GM19468 (cell line): Measurements from ENCODE around the gene MST1R.
"Not testable (repeated sequence)": the region's sequence is repeated elsewhere in the genome, so short reads cannot be mapped to it uniquely, and the experiment has no call there.

ENCODE experiments used
- ATAC-seq: cut with Tn5 transposase; IDR thresholded peaks from one replicate; pipeline ENCODE4 v1.9.1; 2021; ENCODE audit warnings: mild to moderate bottlenecking, moderate library complexity, moderate number of reproducible peaks; ENCODE audit not compliant: unreplicated experiment; ENCODE audit errors: extremely low read depth

Gene MST1R

DNA sequence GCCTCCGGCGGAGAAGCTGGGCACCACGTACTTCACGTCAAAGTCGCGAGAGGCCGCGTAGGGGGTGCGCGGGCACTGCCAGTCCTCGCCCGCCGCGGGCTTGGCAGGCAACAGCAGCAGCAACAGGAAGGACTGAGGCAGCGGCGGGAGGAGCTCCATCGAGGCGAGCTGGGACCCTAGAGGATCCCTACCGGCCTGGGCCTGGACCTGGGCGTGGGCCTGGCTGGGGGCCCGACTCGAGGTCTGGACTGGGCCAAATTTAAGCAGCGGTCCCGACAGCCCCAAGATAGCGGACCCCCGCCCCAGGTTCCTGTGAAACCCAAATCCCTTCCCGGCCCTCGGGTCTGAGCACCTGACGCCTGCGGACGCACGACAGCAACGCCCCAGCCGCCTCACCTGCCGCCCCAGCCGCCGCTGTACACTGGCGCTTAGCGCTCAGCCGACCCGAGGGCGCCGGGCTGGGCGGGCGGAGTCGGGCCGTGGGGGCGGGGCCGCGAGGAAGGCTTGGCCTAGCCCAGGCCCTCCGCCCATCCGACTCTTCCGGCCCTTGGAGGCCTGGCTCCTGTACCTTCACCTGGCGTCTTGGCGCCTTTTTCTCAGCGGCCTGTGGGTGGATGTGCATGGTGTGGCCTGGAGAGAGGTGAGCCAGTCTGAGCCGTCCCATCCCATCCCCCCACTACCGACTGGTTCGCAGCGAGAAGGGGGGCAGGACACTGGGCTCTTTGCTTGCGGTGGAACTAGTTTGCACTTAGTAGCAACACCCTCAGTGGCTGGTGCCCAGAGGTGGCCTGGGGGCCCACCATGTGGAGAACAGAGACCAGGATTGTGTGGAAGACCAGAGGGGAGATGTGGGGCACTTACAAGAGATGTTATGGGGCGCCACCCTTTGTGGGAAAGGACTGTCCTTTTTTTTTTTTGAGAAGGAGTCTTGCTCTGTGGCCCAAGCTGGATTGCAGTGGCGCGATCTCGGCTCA is at the start of gene MST1R:
Gene MST1R (minus strand): TSS at position 423 of the 974 bp plus-strand sequence. CDS start 264 bp downstream, at position 159.
- peak; percentile 67 for ATAC-seq

DNA sequence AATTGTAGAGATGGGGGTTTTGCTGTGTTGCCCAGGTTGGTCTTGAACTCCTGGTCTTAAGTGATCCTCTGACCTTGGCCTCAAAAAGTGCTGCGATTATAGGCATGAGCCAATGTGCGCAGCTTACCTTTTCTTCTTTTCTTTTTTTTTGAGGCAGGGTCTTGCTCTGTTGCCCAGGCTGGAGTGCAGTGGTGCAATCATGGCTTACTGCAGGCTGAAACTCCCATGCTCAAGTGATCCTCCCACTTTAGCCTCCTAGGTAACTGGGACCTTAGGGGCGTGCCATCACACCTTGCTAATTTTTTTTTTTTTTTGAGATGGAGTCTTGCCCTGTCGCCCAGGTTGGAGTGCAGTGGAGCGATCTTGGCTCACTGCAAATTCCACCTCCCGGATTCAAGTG is 49.3 kb upstream of the MST1R start:
- ATAC-seq = no peak

DNA sequence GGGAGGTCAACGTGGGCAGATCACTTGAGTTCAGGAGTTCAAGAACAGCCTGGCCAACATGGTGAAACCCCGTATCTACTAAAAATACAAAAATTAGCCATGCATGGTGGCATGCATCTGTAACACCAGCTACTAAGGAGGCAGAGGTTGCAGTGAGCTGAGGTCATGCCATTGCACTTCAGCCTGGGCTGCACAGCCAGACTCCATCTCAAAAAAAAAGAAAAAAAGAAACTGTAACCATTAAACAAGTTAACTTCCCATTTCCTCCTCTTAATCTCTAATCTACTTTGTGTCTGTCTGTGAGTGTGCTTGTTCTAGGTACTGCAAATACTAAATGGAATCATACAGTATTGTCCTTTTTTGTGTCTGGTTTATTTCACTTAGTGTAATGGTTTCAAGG is 39.0 kb upstream of the MST1R start:
- no peak for ATAC-seq

DNA sequence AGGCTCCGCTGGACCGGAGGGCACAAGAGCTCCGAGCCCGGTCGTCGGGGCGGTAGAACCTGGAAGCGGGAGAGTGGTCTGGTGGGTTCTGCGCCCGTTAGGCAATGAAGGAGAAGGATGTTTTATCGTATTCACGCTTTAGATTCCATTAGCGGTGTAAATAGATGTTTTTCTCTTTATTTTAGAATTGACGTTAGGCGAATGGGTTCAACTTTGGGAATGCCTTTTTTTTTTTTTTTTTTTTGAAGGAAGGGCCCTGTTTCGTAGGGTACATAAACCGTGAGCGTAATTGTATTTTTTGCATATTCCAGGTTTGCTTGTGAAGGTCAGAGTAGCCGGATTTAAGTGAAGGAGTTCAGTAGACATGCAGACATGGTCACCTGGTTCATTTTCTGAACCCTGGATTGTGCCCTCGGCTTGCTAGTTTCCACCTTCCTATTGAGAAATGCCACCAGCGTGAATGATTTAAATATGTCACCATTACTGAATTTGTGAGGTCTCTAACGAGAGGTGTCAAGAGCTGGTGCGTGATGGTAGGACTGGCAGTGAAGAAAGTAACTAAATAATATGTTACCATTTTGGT is 37.1 kb upstream of the MST1R start:
- no peak for ATAC-seq

DNA sequence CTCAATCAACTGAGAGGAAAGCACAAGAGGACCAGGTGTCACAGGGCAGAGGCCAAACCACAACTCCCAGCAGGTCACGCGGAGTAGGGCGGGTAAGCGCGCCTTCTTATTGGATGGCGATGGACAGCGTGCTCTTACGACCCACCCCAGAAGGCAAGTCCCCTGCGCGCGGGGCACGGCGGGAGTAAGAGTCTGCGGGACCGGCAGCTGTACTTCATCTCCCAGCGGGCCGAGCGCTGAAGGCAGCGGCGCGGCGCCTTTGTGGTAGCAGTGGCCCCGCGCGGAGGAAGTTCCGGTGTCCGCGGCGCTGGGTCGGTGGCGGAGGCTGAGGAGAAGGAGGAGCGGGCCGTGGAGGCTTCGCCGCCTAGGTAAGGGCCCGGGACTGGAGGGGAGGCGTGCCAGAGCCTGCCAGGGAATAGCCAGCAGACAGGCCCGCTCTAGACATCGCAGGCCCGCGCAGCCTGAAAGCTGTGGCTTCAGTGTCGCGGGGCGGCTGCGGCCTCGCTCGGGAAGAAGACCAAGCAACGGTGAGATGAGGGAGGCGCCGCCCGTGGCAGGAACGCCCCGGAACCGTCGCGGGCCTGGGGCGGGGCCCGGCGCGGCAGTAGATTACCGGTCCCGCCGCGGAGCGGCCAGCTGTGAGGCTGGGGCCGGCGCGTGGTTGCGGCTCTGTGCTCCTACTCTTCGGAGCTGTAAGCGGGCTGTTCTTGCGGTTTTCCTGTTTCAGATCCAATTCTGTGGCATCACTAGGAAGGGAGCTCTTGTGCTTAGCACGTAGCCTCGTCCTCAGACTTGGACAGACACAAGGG is 36.4 kb upstream of the MST1R start, which contains the start of gene RBM6:
Gene RBM6 (plus strand): TSS at position 293 of the 809 bp plus-strand sequence. CDS start 22,492 bp downstream, outside the sequence.
- peak; percentile 76 for ATAC-seq

DNA sequence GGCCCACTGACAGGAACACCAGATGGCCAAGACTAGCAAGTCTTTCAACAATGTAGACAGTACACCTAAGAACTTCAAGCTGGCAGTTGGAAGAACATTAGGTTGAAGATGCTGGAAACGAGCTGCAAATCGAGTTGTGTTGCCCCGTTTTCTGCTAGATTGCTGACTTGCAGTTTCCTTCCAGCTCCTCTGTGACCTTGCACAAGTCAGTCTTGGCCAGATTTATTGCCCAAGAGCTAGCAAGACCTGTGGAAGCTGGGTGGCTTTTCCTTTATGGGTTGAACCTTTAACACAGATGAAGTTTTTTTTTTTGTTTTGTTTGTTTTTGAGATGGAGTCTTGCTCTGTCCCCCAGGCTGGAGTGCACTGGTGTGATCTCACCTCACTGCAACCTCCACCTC is 33.4 kb upstream of the MST1R start:
- ATAC-seq = no peak

DNA sequence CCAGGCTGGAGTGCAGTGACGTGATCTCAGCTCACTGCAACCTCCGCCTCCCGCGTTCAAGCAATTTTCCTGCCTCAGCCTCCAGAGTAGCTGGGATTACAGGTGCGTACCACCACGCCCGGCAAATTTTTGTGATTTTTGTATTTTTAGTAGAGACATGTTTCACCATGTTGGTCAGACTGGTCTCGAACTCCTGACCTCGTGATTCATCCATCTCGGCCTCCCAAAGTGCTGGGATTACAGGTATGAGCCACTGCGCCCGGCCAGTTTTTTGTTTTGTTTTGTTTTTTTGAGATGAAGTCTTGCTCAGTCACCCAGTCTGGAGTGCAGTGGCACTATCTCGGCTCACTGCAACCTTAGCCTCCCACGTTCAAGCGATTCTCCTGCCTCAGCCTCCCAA is 28.6 kb upstream of the MST1R start:
- ATAC-seq = not testable (repeated sequence)

DNA sequence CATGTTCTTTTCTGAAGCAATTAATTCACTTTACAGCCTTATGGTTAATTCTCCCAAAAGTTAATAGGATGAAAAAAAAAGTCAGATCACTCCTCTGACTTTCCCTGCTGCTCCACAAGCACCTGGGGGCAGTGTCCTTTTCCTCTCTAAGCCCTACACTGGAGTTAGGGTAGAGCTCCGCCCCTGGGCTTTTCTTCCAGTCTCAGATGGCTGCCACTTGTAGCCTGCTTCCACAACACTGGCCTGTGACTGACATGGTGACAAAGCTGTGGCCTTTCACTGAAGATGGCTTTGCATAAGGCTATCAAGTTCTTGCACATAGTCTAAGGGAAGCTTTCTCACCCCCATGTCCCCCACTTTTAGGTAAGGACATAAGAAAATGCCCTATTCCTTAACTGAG is 27.2 kb upstream of the MST1R start:
- no peak for ATAC-seq

DNA sequence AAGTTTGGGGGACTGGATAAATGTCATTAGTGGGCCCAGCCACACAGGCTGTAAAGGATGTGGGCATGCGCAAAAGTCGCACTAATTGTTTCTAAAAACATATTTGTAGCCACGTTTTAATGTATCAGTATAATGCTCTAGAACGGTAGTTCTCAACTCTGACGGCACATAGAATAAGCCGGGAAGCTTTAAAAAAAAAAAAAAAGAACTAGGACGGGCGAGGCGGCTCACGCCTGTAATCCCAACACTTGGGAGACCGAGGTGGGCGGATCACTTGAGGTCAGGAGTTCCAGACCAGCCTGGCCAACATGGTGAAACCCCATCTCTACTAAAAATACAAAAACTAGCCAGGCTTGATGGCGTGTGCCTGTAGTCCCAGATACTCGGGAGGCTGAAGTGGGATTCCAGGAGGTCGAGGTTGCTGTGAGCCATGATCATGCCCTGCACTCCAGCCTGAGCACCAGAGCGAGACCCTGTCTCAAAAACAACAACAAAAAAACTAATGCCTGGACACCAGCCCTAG is 26.6 kb upstream of the MST1R start:
- ATAC-seq = no peak

DNA sequence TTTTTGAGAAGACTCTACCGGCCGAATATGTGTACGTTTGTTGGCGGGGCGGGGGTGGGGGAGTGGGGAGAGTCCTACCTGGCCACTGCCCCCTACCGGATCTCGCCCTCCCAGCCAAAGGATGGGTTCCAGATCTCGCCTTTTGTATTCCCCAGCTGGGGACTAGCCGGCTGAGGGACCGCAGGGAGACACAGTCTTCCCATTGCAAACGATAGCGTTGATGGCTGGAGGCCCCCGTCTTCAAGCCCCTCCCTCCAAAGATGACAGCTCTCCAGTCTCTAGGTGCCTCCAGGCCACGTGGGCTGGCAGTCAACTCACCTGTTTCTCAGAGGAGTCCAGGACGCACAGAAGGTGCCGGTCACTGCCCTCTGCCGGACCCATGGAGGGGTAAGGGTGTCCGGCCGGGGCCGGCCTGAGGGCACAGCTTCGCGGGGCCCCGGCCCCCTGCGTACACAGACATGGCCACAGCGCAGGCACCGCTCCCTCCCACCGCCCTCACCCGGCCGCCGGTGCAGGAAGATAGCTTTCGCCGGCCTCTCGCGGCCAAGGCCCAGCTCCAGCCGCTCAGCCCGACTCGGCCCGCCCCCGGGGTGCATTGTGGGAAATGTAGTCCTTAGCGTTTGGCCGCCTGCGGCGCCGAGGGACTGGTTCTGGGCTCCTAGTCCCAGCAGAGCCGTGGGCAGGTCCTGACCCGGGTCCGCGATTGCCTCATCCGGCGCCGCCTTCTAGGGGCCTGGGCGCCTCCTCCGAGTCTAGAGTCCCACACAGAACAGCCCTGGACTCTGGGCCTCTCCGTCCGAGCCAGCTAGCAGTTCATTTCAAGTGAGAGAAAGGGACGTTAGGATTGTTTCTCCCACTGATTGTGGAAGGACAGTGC is 25.9 kb upstream of the MST1R start, which contains the start of gene MON1A:
Gene MON1A (minus strand): TSS at position 521 of the 877 bp plus-strand sequence. CDS start 16,465 bp downstream, outside the sequence.
- ATAC-seq = peak; percentile 84

DNA sequence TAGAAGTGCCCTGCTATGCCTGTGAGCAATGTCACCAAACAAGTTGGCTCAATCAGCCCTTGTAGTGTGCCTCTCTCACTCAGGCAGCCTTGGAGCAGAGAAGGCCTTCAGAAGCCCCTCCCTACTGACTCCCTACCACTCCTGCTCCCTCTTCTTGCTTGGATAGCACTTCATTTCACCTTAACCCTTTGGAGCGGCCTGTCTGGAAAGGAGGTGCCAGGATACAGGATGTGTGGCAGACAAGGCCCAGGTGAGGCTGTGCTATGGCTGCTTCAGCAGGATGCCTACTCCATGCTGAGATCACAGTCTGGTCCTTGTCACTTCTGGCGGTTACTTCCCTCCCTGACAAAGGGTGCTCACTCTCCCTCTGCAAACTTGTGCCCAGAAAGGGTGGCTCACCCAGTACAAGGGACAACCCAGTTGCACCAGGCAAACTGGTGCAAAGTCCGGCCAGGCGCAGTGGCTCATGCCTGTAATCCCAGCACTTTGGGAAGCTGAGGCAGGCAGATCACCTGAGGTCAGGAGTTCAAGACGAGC is 24.9 kb upstream of the MST1R start:
- ATAC-seq = no peak

DNA sequence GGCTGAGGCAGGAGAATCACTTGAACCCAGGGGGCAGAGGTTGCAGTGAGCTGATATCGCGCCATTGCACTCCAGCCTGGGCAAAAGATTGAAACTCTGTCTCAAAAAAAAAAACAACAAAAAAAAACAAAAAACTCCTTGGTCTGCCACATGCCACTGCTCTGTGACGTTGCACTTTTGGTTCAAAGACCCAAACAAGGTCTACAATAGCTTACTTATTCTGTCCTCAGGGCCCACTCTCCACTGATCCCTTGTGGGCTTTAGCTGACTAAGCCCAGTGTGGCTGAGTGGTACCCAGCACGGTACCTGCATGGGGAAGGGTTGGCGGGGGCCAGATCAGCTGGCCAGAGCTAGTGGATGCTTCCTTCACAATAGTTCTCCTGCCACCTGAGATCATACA is 24.1 kb upstream of the MST1R start:
- no peak for ATAC-seq

DNA sequence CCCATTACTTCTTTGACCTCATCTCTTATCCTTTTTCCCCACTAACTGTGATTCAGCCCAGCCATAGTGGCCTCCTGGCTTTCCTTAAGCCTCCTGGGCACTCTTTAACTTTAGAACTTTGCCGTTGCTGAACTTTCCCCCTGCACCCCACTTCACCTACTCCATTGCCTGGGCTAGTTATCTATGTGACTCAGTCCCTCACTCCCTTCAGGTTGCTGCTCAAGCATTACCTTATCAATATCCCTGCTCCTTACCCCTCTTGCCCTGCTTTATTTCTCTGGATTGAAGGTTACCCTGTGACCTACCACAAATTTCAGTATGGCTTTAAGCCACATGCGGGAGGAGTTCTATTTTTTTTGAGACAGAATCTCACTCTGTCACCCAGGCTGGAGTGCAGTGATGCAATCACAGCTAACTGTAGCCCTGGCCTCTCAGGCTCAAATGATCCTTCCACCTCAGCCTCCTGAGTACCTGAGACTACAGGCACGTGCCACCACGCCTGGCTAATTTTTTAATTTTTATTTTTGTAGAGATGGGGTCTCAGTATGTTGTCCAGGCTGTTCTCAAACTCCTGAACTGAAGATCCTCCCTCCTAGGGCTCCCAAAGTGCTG is 22.6 kb upstream of the MST1R start:
- ATAC-seq = no peak

DNA sequence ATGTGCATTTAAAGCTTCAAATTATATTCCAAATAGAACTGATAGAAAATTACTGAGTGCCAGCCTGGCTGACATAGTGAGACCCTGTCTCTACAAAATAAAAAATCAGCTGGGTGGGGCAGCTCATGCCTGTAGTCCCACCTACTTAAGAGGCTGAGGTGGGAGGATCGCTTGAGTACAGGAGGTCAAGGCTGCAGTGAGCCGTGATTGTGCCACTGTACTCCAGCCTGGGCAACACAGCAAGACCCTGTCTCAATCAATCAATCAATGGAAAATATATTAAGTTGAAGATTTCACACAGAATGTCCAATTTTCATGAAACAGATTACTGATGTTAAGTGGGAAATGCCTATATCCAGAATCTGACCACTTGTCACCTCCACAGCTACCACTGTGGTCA is 21.8 kb upstream of the MST1R start:
- no peak for ATAC-seq

DNA sequence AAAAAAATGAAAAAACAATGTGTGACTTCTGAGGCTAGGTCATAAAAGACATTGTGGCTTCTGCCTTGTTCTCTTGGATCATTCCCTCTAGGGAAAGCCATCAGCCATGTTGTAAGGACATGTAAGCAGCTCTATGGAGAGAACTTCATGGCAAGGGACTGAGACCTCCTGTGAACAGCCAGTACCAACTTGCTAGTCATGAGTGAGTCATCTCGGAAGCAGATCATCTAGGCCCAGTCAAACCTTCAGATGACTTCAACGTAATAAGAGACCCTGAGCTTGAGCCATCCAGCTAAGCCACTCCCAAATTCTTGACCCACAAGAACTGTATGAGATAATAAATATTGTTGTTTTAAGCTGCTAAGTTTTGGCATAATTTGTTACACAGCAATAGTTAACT is 21.0 kb upstream of the MST1R start:
- no peak for ATAC-seq

DNA sequence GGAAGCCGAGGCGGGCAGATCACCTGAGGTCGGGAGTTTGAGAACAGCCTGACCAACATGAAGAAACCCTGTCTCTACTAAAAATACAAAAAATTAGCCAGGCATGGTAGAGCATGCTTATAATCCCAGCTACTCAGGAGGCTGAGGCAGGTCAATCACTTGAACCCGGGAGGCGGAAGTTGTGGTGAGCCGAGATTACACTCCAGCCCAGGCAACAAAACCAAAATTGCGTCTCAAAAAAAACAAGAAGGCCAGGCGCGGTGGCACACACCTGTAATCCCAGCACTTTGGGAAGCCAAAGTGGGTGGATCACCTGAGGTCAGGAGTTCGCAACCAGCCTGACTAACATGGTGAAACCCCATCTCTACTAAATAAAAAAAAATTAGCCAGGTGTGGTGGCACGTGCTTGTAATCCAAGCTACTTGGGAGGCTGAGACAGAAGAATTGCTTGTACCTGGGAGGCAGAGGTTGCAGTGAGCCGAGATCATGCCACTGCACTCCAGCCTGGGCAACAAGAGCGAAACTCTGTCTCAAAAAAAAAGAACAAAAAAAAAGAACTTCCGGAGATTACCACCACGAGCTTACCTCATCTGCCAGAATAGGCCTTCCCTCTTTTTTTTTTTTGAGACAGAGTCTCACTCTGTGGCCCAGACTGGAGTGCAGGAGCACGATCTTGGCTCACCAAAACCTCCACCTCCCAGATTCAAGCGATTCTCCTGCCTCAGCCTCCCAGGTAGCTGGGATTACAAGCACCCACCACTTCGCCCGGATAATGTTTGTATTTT is 14.3 kb upstream of the MST1R start:
- ATAC-seq = not testable (repeated sequence)

DNA sequence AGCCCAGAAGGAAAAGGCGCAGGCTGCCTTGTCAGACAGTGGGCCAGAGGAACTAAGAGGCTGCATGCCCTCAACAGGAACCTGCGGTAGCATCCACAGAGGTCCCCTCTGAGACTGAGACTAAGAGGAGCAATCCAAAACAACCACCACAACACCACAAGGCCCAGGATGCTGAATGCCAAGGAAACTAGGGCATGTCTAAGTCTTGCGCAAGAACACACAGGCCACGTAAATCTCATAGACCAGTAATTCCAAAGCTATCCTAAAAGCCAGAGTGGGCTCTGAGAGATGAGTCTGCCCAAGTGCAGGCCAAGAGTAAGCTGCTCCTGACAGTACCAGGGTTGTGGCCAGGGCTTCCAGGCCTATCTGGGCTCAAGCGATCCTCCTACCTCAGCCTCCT is 13.0 kb upstream of the MST1R start:
- ATAC-seq = no peak

DNA sequence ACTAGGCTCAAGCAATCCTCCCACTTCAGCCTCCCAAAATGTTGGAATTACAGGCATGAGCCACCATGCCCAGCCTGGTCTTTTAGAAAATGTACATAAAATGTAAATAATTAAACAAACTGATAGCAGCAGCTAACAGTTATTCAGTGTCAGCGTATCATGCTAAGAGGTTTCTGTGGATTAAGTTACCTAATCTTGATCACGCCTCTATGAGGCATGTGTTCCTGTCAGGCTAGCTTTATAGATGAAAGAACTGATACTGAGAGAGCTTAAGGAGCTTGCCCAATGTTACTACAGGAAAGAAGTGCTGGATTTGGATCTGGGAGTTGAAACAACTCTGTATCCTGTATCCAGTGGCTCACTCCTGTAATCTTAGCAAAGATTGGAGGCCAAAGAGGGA is 11.2 kb upstream of the MST1R start:
- ATAC-seq = no peak
